ENCODE measurements around the gene SPATS2.

The SPATS2 gene

GRCh38 chr12:49536526-49537071, 169.3 kb downstream of the SPATS2 start:
- Histone ChIP-seq H2AFZ (ENCODE audit: low read depth, low read length, severe bottlenecking) (no peak overlapping the region), H3K27ac (ENCODE audit: low read depth, low read length) (no peak overlapping the region), H3F3A (ENCODE audit: insufficient read depth) (peaks cover 4% of the 10 kb centered on the region; the same call in 1 of the 2 replicates), H3K27me3 (ENCODE audit: low read length) (no peaks in the 10 kb centered on the region), H4K20me1 (ENCODE audit: low read depth, low read length) (no peaks in the 10 kb centered on the region), H3K36me3 (ENCODE audit: low read length) (no peaks in the 10 kb centered on the region), H3K4me2 (ENCODE audit: low read depth, low read length, poor library complexity, severe bottlenecking) (no peak overlapping the region), H3K9me3 (ENCODE audit: insufficient read depth, low read length) (no peaks in the 10 kb centered on the region), H3K4me3 (ENCODE audit: insufficient read depth, low read length, poor library complexity, severe bottlenecking) (no peak overlapping the region), H3K79me2 (ENCODE audit: insufficient read depth, low read length) (no peaks in the 10 kb centered on the region), H3K9me2 (replicated peaks; ENCODE audit: insufficient read depth, low read length) (no peaks in the 10 kb centered on the region), H3K9ac (ENCODE audit: low read length) (no peak overlapping the region)
- TF ChIP-seq EZH2phosphoT487 (conservative IDR thresholded peaks at IDR 0.05; ENCODE audit: low read length) (no peak), CTCF (IDR thresholded peaks at IDR 0.05; ENCODE audit: insufficient read depth, low read length, poor library complexity, severe bottlenecking) (no peak)

- Histone ChIP-seq H3K79me2 (ENCODE audit: insufficient read depth, low read length) (no peaks in the 10 kb centered on the region), H2AFZ (ENCODE audit: low read depth, low read length, severe bottlenecking) (no peak overlapping the region), H4K20me1 (ENCODE audit: low read depth, low read length) (no peaks in the 10 kb centered on the region), H3F3A (ENCODE audit: insufficient read depth) (peaks cover 4% of the 10 kb centered on the region; the same call in 1 of the 2 replicates), H3K9me2 (replicated peaks; ENCODE audit: insufficient read depth, low read length) (no peaks in the 10 kb centered on the region), H3K4me3 (ENCODE audit: insufficient read depth, low read length, poor library complexity, severe bottlenecking) (no peak overlapping the region), H3K9me3 (ENCODE audit: insufficient read depth, low read length) (no peaks in the 10 kb centered on the region), H3K4me2 (ENCODE audit: low read depth, low read length, poor library complexity, severe bottlenecking) (peak overlapping the region; percentile 58), H3K9ac (ENCODE audit: low read length) (peak overlapping the region; percentile 6; the same call in 1 of the 2 replicates), H3K36me3 (ENCODE audit: low read length) (no peaks in the 10 kb centered on the region), H3K27ac (ENCODE audit: low read depth, low read length) (no peak overlapping the region), H3K27me3 (ENCODE audit: low read length) (no peaks in the 10 kb centered on the region)
- TF ChIP-seq CTCF (IDR thresholded peaks at IDR 0.05; ENCODE audit: insufficient read depth, low read length, poor library complexity, severe bottlenecking) (no peak), EZH2phosphoT487 (conservative IDR thresholded peaks at IDR 0.05; ENCODE audit: low read length) (no peak)
Measured at GRCh38 chr12:49537231-49537751, 170.0 kb downstream of the SPATS2 start.

GRCh38 chr12:49537752-49538509, 170.7 kb downstream of the SPATS2 start:
- Histone ChIP-seq H3K4me3 (ENCODE audit: insufficient read depth, low read length, poor library complexity, severe bottlenecking) (peak overlapping the region; percentile 44), H3K79me2 (ENCODE audit: insufficient read depth, low read length) (no peaks in the 10 kb centered on the region), H3K9me2 (replicated peaks; ENCODE audit: insufficient read depth, low read length) (no peaks in the 10 kb centered on the region), H3F3A (ENCODE audit: insufficient read depth) (peaks cover 4% of the 10 kb centered on the region; the same call in 1 of the 2 replicates), H3K4me2 (ENCODE audit: low read depth, low read length, poor library complexity, severe bottlenecking) (peak overlapping the region; percentile 58), H2AFZ (ENCODE audit: low read depth, low read length, severe bottlenecking) (peak overlapping the region; percentile 16), H3K9me3 (ENCODE audit: insufficient read depth, low read length) (no peaks in the 10 kb centered on the region), H3K27me3 (ENCODE audit: low read length) (no peaks in the 10 kb centered on the region), H4K20me1 (ENCODE audit: low read depth, low read length) (no peaks in the 10 kb centered on the region), H3K27ac (ENCODE audit: low read depth, low read length) (no peak overlapping the region), H3K36me3 (ENCODE audit: low read length) (no peaks in the 10 kb centered on the region), H3K9ac (ENCODE audit: low read length) (peak overlapping the region; percentile 6; the same call in 1 of the 2 replicates)
- 0 out of 2 replicates have a peak, but pooled peaks have one; percentile 73 for TF ChIP-seq EZH2phosphoT487 (conservative IDR thresholded peaks at IDR 0.05; ENCODE audit: low read length)
- no peak for TF ChIP-seq CTCF (IDR thresholded peaks at IDR 0.05; ENCODE audit: insufficient read depth, low read length, poor library complexity, severe bottlenecking)

Measured in SU-DHL-6 (cell line).